Thyroid gland (tissue), 4 donors: ENCODE data around the gene LPAR2. TPM values are rescaled to one million over a fixed set of nuclear protein-coding genes. Genes with fewer than 3 reads are reported as not detected.
"Not testable (repeated sequence)": the region's sequence is repeated elsewhere in the genome, so short reads cannot be mapped to it uniquely, and the experiment has no call there.

Experiments
- DNase-seq, 2 donors: peaks; one replicate each; pipeline ENCODE4 v3.0.0-alpha.2; 2019
- H3K27ac ChIP-seq, 3 donors: fragments of 200-600 bp; sonication (generic); 1 replicate in 2 of 3; 2 replicates in 1 of 3; pipeline ENCODE4 v1.5.1; 2016 to 2019; ENCODE audit warnings: mild to moderate bottlenecking in 1 of 3, moderate library complexity in 1 of 3
- H3K27me3 ChIP-seq: fragments of 200-600 bp; sonication (generic); one replicate; pipeline ENCODE4 v1.5.1; 2019
- H3K36me3 ChIP-seq, 2 donors: fragments of 200-600 bp; sonication (generic); one replicate each; pipeline ENCODE4 v1.5.1; 2016 to 2019
- H3K4me1 ChIP-seq, 2 donors: fragments of 200-600 bp; sonication (generic); one replicate each; pipeline ENCODE4 v1.5.1; 2017 to 2019
- H3K4me3 ChIP-seq, 3 donors: fragments of 200-600 bp; sonication (generic); replicated peaks in 1 of 3; 1 replicate in 2 of 3; 2 replicates in 1 of 3; pipeline ENCODE4 v1.5.1; 2016; ENCODE audit warnings: mild to moderate bottlenecking in 1 of 3
- H3K9me3 ChIP-seq: fragments of 200-600 bp; sonication (generic); one replicate; pipeline ENCODE4 v1.5.1; 2017
- CTCF ChIP-seq, 6 experiments: fragments of 200-600 bp in 3 of 6; fragments of 450-650 bp in 3 of 6; sonication (generic) in 3 of 6; IDR thresholded peaks; one replicate each; pipeline ENCODE4 v1.5.1; 2016 to 2019; ENCODE audit warnings: antibody characterized with exemption in 6 of 6, mild to moderate bottlenecking in 2 of 6, inconsistent platforms in 1 of 6, moderate library complexity in 1 of 6
- POLR2A ChIP-seq, 2 donors: fragments of 450-650 bp; IDR thresholded peaks; one replicate each; pipeline ENCODE4 v1.6.1; 2017; ENCODE audit warnings: antibody characterized with exemption in 2 of 2, mild to moderate bottlenecking in 2 of 2, moderate library complexity in 1 of 2
- whole genome bisulfite sequencing, 2 donors: methylation state at CpG; one replicate each; pipeline ENCODE4 v1.1.5; 2017; 5-methylcytosine and 5-hydroxymethylcytosine counted together
- intact Hi-C: fragments of 100-400 bp; cut with DNase I; formaldehyde crosslinking; loops from one replicate; pipeline ENCODE4 v1.15.1; 2023
- total RNA-seq, 4 donors: library from RNA; depleted of rRNA; stranded (reverse); fragments of >200 nt; gene quantifications; one replicate each; pipeline ENCODE4 v1.2.3, GENCODE V29; 2016

LPAR2 gene
- total RNA-seq, 4 donors from 2014 or later = 10.2 to 35.2 (median 22.9) TPM

GRCh38 chr19:19610376-19611202 is 17.4 kb downstream of the LPAR2 start:
- intact Hi-C loops = no loop called here
- H3K4me1 ChIP-seq = peaks cover 68 to 93% of the 10 kb centered on the region in 2 donors
- 71 to 72% methylated on average over 10 of the region's 10 CpGs for WGBS, 2 donors
- H3K36me3 ChIP-seq = no peaks in the 10 kb centered on the region
- TF ChIP-seq CTCF (IDR thresholded peaks at IDR 0.05) = no peak
- no peak for TF ChIP-seq POLR2A (IDR thresholded peaks at IDR 0.05)
- no peak overlapping the region for H3K4me3 ChIP-seq
- H3K27ac ChIP-seq = peak overlapping the region; percentile 85 to 93 (median 90)
- no peaks in the 10 kb centered on the region for H3K27me3 ChIP-seq
- DNase-seq = peak; percentile 71 to 73
- H3K9me3 ChIP-seq = no peaks in the 10 kb centered on the region

- intact Hi-C loops, H3K36me3 ChIP-seq, H3K9me3 ChIP-seq, H3K4me3 ChIP-seq, H3K27me3 ChIP-seq: not testable (repeated sequence)
- peak; percentile 80 to 86 for DNase-seq
- H3K27ac ChIP-seq = peak overlapping the region; percentile 89 to 93 (median 90)
- peaks cover 58 to 74% of the 10 kb centered on the region in 2 donors for H3K4me1 ChIP-seq
- WGBS, 2 donors = 55 to 60% methylated on average over 8 of the region's 8 CpGs
Observed at GRCh38 chr19:19606686-19607085, 21.3 kb downstream of the LPAR2 start.

- 75 to 80% methylated on average over 1 of the region's 1 CpG for WGBS, 2 donors
- Histone ChIP-seq H3K27ac (peak overlapping the region; percentile 89 to 93 (median 90)), H3K36me3 (no peaks in the 10 kb centered on the region), H3K9me3 (no peaks in the 10 kb centered on the region), H3K4me1 (peaks cover 61 to 76% of the 10 kb centered on the region in 2 donors), H3K4me3 (no peak overlapping the region), H3K27me3 (no peaks in the 10 kb centered on the region)
- TF ChIP-seq POLR2A (IDR thresholded peaks at IDR 0.05) = no peak
- TF ChIP-seq CTCF (IDR thresholded peaks at IDR 0.05) = no peak
- intact Hi-C loops = no loop called here
- DNase-seq = peak in 1 of 2 donors; percentile 41
Observed at GRCh38 chr19:19606021-19606420, 22.0 kb downstream of the LPAR2 start.

- 76 to 77% methylated on average over 3 of the region's 3 CpGs for WGBS, 2 donors
- Histone ChIP-seq H3K4me1 (peaks cover 39 to 52% of the 10 kb centered on the region in 2 donors), H3K9me3 (no peaks in the 10 kb centered on the region), H3K36me3 (no peaks in the 10 kb centered on the region), H3K27me3 (no peaks in the 10 kb centered on the region), H3K27ac (peak overlapping the region; percentile 63 to 90 (median 67)), H3K4me3 (no peak overlapping the region)
- TF ChIP-seq POLR2A (IDR thresholded peaks at IDR 0.05) (no peak), CTCF (IDR thresholded peaks at IDR 0.05) (no peak)
- DNase-seq = no peak
- intact Hi-C loops = no loop called here
Observed at GRCh38 chr19:19602713-19603324, 25.2 kb downstream of the LPAR2 start.

- WGBS, 2 donors = 78 to 88% methylated on average over 9 of the region's 9 CpGs
- no peak overlapping the region for H3K4me3 ChIP-seq
Observed at GRCh38 chr19:19602136-19602712, 25.8 kb downstream of the LPAR2 start.

More at GRCh38 chr19:19602136-19602712, 25.8 kb downstream of the LPAR2 start:
- H3K27ac ChIP-seq = peak overlapping the region; percentile 63 to 90 (median 67)
- no peak for TF ChIP-seq CTCF (IDR thresholded peaks at IDR 0.05)
- TF ChIP-seq POLR2A (IDR thresholded peaks at IDR 0.05) = no peak
- H3K9me3 ChIP-seq = no peaks in the 10 kb centered on the region
- intact Hi-C loops = no loop called here
- no peak for DNase-seq
- peaks cover 34 to 52% of the 10 kb centered on the region in 2 donors for H3K4me1 ChIP-seq
- H3K27me3 ChIP-seq = no peaks in the 10 kb centered on the region
- H3K36me3 ChIP-seq = no peaks in the 10 kb centered on the region
